ENCODE data around the gene SH2D1B.
"Not testable (repeated sequence)": the region's sequence is repeated elsewhere in the genome, so short reads cannot be mapped to it uniquely, and the experiment has no call there.

Gene SH2D1B, protein sequence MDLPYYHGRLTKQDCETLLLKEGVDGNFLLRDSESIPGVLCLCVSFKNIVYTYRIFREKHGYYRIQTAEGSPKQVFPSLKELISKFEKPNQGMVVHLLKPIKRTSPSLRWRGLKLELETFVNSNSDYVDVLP

GRCh38 chr1:162412002-162412401, at the start of gene SH2D1B:
Gene SH2D1B, minus strand, starts transcription at chr1:162412136. Its CDS starts 120 bp downstream, at chr1:162412016.
- DNase-seq = no peak

- DNase-seq = no peak
Measured at GRCh38 chr1:162458236-162458635, 46.3 kb upstream of the SH2D1B start.

GRCh38 chr1:162456323-162456722, 44.4 kb upstream of the SH2D1B start:
- DNase-seq = no peak

GRCh38 chr1:162454361-162454760, 42.4 kb upstream of the SH2D1B start:
- DNase-seq = not testable (repeated sequence)

DNA sequence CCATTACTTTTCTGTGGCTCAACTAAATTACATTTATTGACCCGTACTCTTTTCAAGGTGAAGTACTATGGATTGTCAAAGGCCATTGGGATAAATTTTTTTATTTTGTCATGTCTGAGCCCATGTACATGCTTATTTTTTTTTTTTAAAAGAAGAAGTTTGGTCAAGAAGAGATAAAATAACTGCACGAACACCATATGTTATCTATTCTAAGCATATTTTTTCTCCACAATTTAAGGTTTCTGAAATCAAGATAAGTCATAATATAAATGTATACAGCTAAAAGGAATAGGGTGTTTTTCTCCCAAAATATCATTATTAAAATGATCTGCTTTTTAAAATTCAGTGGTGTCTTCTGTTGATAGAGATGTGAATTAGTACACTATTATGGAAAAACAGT, 35.0 kb upstream of the SH2D1B start:
- no peak for DNase-seq

DNA sequence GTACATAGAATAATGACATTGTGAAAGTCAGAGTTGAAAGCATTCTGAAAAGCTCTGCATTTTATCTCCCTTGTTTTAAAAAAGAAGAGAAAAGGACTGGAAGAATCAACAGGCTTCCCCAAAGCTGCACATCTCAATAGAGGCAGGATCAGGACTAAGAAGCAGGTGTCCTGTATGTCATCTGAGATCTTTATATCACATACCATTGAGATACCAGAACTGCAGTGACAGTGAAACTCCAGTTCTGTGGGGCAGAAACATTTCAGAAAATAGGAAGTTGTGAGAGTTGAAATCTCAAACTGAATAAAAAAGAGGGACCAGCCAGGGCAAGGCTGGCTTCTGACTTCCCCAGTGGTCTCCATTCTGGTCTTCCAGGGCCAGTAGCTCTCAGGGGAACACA, 33.0 kb upstream of the SH2D1B start:
- DNase-seq = no peak

DNA sequence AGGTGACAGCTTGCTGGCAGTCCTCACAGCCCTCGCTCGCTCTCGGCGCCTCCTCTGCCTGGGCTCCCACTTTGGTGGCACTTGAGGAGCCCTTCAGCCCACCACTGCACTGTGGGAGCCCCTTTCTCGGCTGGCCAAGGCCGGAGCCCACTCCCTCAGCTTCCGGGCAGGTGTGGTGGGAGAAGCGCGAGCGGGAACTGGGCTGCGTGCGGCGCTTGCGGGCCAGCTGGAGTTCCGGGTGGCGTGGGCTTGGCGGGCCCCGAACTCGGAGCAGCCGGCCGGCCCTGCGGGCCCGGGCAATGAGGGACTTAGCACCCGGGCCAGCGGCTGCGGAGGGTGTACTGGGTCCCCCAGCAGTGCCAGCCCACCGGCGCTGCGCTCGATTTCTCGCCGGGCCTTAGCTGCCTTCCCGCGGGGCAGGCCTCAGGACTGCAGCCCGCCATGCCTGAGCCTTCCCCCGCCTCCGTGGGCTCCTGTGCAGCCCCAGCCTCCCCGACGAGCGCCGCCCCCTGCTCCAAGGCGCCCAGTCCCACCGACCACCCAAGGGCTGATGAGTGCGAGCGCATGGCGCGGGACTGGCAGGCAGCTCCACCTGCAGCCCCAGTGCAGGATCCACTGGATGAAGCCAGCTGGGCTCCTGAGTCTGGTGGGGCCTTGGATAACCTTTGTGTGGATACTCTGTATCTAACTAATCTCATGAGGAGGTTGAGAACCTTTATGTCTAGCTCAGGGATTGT, 21.2 kb upstream of the SH2D1B start:
- DNase-seq = not testable (repeated sequence)

GRCh38 chr1:162430583-162430982, 18.6 kb upstream of the SH2D1B start:
- DNase-seq = no peak

DNA sequence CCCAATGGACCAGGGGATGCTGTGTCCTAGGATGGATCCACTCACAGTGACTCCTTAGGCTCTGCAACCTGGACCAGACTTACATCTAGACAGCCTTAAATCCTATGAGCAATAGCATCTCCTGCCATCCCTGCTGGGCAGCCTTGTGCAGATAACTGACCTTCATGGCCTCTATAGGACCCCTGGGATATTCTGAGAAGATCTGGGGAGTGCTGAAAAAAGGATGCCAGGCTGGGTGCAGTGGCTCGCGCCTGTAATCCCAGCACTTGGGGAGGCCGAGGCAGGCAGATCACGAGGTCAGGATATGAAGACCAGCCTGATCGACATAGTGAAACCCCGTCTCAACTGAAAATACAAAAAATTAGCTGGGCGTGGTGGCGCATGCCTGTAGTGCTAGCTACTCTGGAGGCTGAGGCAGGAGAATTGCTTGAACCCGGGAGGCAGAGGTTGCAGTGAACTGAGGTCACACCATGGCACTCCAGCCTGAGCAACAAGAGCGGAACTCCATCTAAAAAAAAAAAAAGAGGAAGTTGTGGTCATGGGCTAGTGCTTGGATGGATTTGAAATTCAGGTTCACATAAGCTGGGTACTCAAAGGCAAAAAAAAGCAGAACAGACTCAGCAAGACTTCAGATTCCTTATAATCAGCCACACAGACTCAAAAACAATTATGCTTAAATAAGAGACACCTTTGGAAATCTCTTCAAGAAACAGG, 10.9 kb upstream of the SH2D1B start:
- DNase-seq = no peak

- no peak for DNase-seq
Measured at GRCh38 chr1:162421258-162422164, 9.6 kb upstream of the SH2D1B start.

- DNase-seq = no peak
Measured at GRCh38 chr1:162420120-162420519, 8.2 kb upstream of the SH2D1B start.

- not testable (repeated sequence) for DNase-seq
Measured at GRCh38 chr1:162419450-162419931, 7.6 kb upstream of the SH2D1B start.

DNA sequence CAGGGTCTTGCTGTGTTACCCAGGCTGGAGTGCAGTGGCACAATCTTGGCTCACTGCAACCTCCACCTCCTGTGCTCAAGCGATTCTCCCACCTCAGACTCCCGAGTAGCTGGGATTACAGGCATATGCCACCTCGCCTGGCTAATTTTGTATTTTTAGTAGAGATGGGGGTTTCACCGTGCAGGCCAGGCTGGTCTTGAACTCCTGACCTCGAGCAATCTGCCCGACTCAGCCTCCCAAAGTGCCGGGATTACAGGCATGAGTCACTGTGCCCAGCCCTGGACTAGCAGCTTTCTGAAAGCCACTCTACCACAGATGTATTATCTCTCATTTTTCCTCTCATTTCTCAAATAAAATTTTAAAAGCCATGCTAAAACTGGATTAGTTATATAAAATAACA, 6.6 kb upstream of the SH2D1B start:
- not testable (repeated sequence) for DNase-seq

- no peak for DNase-seq
Measured at GRCh38 chr1:162417650-162418049, 5.7 kb upstream of the SH2D1B start.

DNA sequence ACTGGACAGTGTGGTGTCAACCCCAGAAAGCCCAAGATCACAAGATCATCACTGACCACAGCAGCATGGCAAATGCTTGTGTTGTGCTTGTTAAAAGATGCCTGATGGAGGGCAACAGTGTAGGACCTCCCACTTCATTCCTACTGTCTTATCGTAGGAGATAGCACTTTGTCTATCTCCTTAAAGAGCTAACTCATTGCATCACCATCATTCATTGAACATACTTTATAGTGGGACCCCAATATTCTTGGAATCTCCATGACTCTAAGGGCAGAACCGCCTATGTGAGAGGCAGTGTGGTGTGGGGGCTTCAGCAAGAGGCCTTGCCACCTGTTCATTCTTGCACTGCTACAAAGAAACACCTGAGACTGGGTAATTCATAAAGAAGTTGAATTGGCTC, 5.0 kb upstream of the SH2D1B start:
- DNase-seq = no peak

DNA sequence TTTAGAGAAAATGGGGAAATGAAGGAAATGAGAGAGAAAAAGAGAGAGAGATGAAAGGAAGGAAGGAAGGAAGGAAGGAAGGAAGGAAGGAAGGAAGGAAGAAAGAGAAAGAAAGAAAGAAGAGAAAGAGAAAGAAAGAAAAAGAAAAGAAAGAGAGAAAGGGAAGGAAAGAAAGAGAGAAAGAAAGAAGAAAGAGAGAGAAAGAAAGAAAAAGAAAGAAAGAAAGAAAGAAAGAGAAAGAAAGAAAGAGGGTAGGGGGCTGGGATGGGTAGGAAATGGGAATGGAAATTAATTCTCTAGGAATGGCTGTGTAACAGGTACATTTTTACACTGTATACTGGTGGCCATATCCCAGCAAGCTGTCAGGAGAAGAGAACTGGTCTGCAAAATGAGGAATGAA, 4.3 kb upstream of the SH2D1B start:
- no peak for DNase-seq

- no peak for DNase-seq
Measured at GRCh38 chr1:162407539-162407938, 4.4 kb downstream of the SH2D1B start.

- DNase-seq = no peak
Measured at GRCh38 chr1:162406811-162407210, 5.1 kb downstream of the SH2D1B start.

GRCh38 chr1:162405800-162406199, 6.1 kb downstream of the SH2D1B start:
- DNase-seq = no peak

DNA sequence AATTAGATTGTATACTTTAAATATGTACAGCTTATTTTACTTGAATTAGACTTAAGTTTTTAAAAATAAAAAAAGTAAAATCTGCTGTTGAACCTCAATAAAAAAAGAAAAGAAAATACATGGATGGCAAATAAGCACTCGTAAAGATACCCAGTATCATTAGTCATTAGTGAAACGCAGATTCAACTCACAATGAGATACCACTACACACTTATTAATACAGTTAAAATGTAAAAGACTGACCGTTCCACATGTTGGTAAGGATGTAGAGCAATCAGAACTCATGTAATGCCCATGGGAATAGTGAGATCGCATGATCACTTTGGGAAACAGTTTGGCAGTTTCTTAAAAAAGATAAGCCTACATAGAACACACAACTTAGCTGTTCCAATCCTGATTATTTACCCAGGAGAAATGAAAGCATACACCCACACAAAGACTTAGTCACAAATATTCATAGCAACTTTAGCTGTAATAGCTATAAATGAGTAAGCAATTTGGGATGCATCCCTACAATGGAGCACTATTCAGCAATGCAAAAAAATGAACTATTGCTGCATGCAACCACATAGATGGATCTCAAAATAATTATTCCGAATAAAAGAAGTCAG, 7.3 kb downstream of the SH2D1B start:
- DNase-seq = no peak

GRCh38 chr1:162400790-162401355, 11.1 kb downstream of the SH2D1B start:
- DNase-seq = no peak

GRCh38 chr1:162398999-162399580, 12.8 kb downstream of the SH2D1B start:
- DNase-seq = no peak

Measured in DMS 273 treated with DMSO at 0.1 percent for 48 hours (cell line).